SK-N-MC (cell line): ENCODE results near the gene SKAP2.
A peak's percentile ranks its signal among the peaks of the same experiment; 100 is the strongest.
"Not testable (repeated sequence)": the region's sequence is repeated elsewhere in the genome, so short reads cannot be mapped to it uniquely, and the experiment has no call there.

Experiments
- DNase-seq: peaks from one replicate; pipeline ENCODE4 v3.0.0-alpha.2; 2011; ENCODE audit warnings: low read depth, low spot score
- H3K27ac ChIP-seq: fragments of 200-600 bp; sonication (generic); 2 replicates; pipeline ENCODE4 v1.5.1; 2016; ENCODE audit warnings: mixed run types
- H3K36me3 ChIP-seq: fragments of 200-600 bp; sonication (generic); 2 replicates; pipeline ENCODE4 v1.6.1; 2017; ENCODE audit warnings: antibody characterized with exemption, low read length, mixed read lengths; ENCODE audit not compliant: insufficient read depth
- H3K4me3 ChIP-seq: fragments of 200-600 bp; sonication (generic); 2 replicates; pipeline ENCODE4 v1.5.1; 2016
- H3K9ac ChIP-seq: fragments of 200-600 bp; sonication (generic); 2 replicates; pipeline ENCODE4 v1.8.0; 2017; ENCODE audit warnings: mixed run types, mixed read lengths; ENCODE audit not compliant: insufficient read length
- H3K9me3 ChIP-seq: fragments of 200-600 bp; sonication (generic); 2 replicates; pipeline ENCODE4 v1.6.1; 2017; ENCODE audit warnings: low read depth, mild to moderate bottlenecking, antibody characterized with exemption, low read length, moderate library complexity, mixed read lengths
- EZH2 ChIP-seq: fragments of 200-600 bp; sonication (generic); IDR thresholded peaks from one replicate; pipeline ENCODE4 v1.6.1; 2017; ENCODE audit warnings: antibody characterized with exemption
- FOXP2 ChIP-seq: optimal IDR thresholded peaks from 2 replicates; pipeline ENCODE3; 2011; ENCODE audit warnings: mild to moderate bottlenecking, moderate library complexity; ENCODE audit not compliant: insufficient read depth; ENCODE audit errors: extremely low read length, control extremely low read depth
- POLR2AphosphoS5 ChIP-seq: IDR thresholded peaks from 2 replicates; pipeline ENCODE4 v1.6.1; 2012; ENCODE audit warnings: mild to moderate bottlenecking, low read depth, low read length, borderline replicate concordance

The SKAP2 gene

GRCh38 chr7:26853788-26854393, 10.5 kb downstream of the SKAP2 start:
- Histone ChIP-seq H3K9me3 (no peaks in the 10 kb centered on the region), H3K27ac (no peak overlapping the region), H3K9ac (no peak overlapping the region), H3K4me3 (no peak overlapping the region), H3K36me3 (no peaks in the 10 kb centered on the region)
- DNase-seq: peak; percentile 24
- no peak for TF ChIP-seq EZH2
- no peak for TF ChIP-seq FOXP2
- TF ChIP-seq POLR2AphosphoS5: no peak

DNA sequence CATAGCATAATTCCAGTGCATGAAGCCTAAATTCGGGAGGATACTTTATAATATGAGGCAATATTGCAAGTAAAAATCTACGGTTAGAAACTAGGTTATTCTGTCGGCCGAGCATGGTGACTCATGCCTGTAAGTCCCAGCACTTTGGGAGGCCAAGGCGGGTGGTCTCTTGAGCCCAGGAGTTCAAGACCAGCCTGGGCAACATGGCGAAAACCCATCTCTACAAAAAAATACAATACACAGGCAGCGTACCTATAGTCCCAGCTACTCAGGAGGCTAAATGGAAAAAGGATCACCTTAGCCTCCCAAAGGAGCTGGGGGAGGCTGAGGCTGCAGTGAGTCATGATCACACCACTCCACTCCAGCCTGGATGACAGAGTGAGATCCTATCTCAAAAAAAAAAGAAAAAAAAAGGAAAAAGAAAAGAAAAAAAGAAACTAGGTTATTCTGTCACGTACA, 14.2 kb downstream of the SKAP2 start:
- TF ChIP-seq FOXP2 (no peak), EZH2 (no peak), POLR2AphosphoS5 (no peak)
- H3K27ac ChIP-seq: no peak overlapping the region

GRCh38 chr7:26843705-26844104, 20.7 kb downstream of the SKAP2 start:
- Histone ChIP-seq H3K9ac (no peak overlapping the region), H3K9me3 (no peaks in the 10 kb centered on the region), H3K27ac (no peak overlapping the region), H3K4me3 (no peak overlapping the region), H3K36me3 (no peaks in the 10 kb centered on the region)
- DNase-seq: no peak
- TF ChIP-seq EZH2 (no peak), POLR2AphosphoS5 (no peak), FOXP2 (no peak)

More for the DNA sequence above, 14.2 kb downstream of the SKAP2 start:
- Histone ChIP-seq H3K9ac (no peak overlapping the region), H3K36me3 (no peaks in the 10 kb centered on the region), H3K9me3 (no peaks in the 10 kb centered on the region), H3K4me3 (no peak overlapping the region)
- DNase-seq: no peak

DNA sequence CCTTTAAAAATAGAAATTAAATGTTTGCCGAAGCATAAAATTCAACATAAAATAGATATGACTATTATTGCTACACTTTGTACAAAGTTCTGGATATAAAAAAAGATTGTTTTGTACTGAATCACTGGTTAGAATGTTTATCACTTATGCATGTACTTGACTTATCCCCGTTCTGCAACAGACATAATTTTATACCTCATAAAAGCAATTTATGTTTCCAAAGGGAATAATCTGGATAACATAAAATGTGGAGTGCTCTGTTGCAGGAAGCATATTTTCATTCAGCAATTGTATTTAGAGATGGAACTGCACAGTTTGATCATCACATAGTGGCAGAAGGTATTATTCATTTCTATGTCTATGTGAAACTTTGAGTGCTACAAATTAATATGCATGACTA, 21.5 kb downstream of the SKAP2 start:
- Histone ChIP-seq H3K36me3 (no peaks in the 10 kb centered on the region), H3K27ac (no peak overlapping the region), H3K9ac (no peak overlapping the region), H3K4me3 (no peak overlapping the region), H3K9me3 (no peaks in the 10 kb centered on the region)
- no peak for DNase-seq
- no peak for TF ChIP-seq EZH2
- no peak for TF ChIP-seq POLR2AphosphoS5
- TF ChIP-seq FOXP2: no peak

DNA sequence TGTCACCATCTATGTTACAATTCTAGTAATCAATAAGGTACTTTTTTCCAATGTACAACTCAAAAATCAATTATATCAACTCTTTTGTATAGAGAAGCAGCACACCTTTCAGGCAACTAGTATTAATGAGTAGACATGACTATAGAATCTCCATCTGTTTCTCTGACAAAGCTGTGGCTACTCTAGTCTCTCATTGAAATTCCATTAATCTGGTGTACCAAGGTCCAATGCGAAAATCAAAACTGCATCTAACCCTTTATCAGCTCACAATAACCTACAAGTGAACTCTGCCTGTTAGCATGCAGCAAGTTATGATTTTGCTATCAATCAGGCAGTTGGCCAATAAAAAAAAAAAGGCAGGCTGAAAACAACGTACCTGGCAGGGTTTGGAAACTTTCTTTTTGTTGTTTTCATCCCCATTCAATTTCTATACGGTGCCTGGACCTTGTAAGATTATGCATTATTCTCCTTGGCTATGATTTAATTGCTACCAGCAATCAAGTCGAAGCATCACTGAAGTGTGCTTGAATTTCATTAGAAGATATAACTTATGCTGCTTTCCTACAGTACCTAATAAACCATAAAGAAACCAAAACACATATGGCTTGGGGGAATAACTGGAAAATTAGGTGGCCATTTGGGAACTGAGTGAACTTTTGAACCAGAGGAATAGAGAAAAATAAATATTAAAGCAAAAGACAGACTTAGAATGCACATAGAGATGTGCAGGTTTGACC, 23.2 kb downstream of the SKAP2 start:
- no peak overlapping the region for H3K27ac ChIP-seq
- H3K4me3 ChIP-seq: no peak overlapping the region
- no peak for DNase-seq
- no peaks in the 10 kb centered on the region for H3K9me3 ChIP-seq
- TF ChIP-seq FOXP2 (no peak), POLR2AphosphoS5 (no peak), EZH2 (no peak)
- H3K9ac ChIP-seq: no peak overlapping the region
- H3K36me3 ChIP-seq: no peaks in the 10 kb centered on the region

DNA sequence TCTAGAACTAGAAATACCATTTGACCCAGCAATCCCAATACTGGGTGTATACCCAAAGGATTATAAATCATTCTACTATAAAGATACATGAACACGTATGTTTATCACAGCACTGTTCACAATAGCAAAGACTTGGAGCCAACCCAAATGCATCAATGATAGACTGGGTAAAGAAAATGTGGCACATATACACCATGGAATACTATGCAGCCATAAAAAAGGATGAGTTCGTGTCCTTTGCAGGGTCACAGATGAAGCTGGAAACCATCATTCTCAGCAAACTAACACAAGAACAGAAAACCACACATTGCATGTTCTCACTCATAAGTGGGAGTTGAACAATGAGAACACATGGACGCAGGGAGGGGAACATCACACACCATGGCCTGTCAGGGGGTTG, 27.6 kb downstream of the SKAP2 start:
- not testable (repeated sequence) for H3K36me3 ChIP-seq, H3K9me3 ChIP-seq, H3K27ac ChIP-seq, H3K4me3 ChIP-seq, H3K9ac ChIP-seq, DNase-seq

GRCh38 chr7:26815426-26815825, 49.0 kb downstream of the SKAP2 start:
- H3K4me3 ChIP-seq: no peak overlapping the region
- no peaks in the 10 kb centered on the region for H3K36me3 ChIP-seq
- no peak overlapping the region for H3K9ac ChIP-seq
- no peaks in the 10 kb centered on the region for H3K9me3 ChIP-seq
- no peak for DNase-seq
- TF ChIP-seq FOXP2: no peak
- no peak for TF ChIP-seq POLR2AphosphoS5
- no peak for TF ChIP-seq EZH2
- no peak overlapping the region for H3K27ac ChIP-seq

GRCh38 chr7:26813432-26813831, 51.0 kb downstream of the SKAP2 start:
- no peaks in the 10 kb centered on the region for H3K36me3 ChIP-seq
- H3K9me3 ChIP-seq: no peaks in the 10 kb centered on the region
- H3K4me3 ChIP-seq: no peak overlapping the region
- TF ChIP-seq FOXP2: no peak
- TF ChIP-seq EZH2: no peak
- no peak for TF ChIP-seq POLR2AphosphoS5
- no peak overlapping the region for H3K27ac ChIP-seq
- DNase-seq: no peak
- no peak overlapping the region for H3K9ac ChIP-seq
